Measurements from ENCODE around the gene MBD3.
A peak's percentile ranks its signal among the peaks of the same experiment; 100 is the strongest.

The MBD3 gene

DNA sequence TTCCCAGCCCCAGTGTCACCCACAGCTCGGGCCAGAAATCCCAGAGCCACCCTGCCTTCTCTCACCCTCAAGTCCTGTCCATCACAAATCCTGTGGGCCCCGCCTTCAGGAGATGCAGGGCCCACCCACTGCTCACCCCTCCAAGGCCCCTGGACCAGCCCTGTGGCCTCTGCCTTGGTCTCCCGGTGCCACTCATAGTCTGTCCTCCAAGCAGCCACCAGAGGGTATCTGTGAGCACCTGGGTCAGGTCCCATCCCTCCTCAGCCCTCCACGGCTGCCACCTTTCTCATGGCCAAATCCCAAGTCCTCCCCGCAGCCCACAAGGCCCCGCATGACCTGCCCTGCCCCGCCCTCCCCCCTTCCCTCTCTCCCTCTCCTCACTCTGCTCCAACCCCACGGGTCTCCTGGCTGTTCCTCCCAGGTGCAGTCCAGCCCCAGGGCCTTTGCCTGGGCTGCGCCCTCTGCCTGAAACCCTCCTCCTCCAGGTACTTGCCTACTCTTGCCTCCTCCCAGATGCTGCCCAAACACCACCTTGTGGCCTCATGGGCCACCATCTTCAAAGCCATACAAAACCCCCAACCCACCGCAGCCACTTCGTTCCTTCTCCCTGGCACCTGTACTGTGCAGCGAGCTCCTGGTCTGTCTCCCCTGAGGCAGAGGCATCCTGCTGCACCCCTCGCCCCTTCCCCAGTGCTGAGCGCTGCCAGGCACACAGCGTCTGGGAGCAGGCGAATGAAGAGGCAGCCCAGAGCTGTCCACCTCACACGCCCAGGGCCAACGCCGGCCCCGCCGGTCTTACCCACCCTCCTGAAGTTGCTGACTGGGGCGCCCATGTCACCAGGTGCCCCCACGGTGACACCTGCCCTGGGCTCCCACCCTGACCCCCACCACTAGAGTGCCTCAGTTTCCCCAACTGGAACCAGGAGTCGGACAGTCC is 25.8 kb upstream of the MBD3 start:
- no peak for DNase-seq

DNA sequence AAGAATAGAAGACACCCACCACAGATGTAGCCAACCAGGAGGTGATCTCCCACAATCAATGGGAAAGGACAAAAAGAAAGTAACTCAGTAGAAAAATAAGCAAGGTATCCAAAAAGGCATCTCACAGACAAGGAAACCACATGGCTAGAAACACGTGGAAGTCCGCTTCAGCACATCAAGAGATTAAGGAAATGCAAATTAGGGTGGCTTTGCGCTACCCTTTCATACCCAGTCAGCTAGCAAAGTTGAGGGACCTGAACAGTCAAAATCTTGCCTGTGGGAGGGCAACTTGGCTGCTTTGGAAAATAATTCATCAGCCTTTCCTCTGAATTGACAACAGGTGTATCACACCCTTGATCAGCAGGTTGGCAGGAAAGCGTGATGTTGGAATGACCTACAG is 24.2 kb upstream of the MBD3 start:
- DNase-seq = no peak

DNA sequence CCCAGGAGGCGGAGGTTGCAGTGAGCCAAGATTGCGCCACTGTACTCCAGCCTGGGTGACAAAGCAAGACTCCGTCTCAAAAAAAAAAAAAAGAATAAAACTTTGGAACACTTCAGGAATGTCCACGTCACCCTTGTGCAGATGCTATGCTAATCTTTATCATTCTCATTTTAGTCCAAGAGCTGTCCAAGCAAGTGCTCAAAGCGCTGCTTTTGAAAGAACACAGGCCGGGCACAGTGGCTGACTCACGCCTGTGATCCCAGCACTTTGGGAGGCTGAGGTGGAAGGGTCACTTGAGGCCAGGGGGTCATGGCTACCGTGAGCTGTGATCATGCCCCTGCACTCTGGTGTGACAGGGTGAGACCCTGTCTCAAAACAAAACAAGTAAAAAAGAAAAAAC is 23.7 kb upstream of the MBD3 start:
- no peak for DNase-seq

DNA sequence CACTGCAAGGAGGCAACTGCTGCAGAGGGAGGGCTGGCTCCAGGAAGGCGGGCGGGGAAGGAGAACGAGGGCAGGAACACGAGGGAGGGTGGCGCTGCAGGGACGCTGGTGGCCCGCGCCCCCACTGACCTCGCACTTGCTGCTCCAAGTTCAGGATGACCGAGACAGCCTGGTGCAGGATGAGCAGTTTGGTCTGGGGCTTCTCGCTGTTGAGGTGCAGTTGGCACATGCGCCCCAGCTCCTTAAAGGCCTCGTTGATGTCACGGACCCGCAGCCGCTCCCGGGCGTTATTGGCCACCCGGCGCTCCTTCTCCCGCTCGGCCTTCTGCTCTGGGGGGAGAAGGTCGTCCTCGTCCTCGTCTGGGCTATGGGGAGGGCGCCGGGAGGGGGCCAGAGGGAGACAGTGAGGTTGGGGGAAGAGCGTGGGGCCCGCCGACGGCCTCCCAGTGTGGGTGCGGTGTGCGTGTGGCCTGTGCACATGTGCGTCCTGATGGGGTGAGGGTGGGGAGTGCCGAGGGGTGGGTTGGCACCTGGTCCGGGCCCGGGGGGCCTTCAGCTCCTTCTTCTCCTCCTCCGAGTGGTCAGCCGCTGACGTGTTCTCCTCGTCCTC is 22.6 kb upstream of the MBD3 start:
- DNase-seq = no peak

DNA sequence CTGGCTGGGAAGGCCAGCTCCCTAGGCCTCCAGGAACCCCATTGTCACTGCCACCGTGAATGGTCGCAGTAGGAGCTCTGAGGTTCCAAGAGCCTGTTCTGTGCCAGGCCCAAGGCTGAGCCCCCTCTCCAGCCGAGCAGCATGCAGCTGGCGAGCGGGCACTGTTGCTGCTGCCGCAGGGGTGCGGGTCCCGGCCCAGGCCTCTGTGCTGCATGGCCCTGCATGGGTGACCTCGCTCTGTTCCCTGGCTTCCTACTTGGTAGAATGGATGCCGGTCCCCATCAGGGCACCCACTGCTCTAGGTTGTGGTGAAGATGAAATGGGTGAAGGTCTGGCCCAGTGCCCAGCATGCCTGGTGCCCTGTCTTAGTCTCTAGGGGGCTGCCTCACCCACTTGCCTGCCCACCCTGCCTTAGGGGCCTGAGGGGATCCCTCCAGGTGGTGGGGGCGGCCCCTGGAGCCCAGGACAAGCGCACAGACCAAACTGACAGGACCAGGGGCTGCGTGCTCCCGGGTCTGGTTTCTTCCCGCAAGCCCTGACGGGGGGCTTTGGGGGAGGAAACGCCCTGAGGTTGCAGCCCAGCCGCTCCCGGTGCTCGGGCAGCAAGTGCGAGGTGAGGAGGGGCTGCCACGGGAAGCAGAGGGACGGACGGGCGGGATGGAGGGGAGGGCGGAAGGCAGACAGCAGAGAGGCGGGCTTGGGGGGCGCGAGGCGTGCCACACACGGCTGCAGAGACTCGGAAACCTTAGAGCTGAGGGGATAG is 21.3 kb upstream of the MBD3 start:
- no peak for DNase-seq

DNA sequence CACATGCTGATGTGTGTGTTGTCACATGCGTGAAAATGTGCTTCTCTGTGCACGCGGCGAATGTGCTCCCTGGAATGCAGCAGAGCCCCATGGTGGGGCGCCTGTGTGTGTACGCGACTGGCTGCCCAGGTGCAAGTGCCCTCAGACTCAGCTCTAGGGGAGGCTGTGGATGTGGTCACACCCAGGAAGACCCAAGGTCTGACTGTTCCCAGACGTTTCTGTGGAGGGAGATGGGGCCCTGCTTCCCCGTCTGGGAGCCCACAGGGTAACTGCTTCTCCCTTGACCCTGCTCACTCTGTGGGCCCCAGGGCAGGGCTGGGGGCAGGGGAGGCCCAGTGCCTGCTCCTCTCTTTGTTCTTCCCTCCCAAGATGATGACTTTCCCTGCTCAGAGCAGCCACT is 20.5 kb upstream of the MBD3 start:
- DNase-seq = no peak

DNA sequence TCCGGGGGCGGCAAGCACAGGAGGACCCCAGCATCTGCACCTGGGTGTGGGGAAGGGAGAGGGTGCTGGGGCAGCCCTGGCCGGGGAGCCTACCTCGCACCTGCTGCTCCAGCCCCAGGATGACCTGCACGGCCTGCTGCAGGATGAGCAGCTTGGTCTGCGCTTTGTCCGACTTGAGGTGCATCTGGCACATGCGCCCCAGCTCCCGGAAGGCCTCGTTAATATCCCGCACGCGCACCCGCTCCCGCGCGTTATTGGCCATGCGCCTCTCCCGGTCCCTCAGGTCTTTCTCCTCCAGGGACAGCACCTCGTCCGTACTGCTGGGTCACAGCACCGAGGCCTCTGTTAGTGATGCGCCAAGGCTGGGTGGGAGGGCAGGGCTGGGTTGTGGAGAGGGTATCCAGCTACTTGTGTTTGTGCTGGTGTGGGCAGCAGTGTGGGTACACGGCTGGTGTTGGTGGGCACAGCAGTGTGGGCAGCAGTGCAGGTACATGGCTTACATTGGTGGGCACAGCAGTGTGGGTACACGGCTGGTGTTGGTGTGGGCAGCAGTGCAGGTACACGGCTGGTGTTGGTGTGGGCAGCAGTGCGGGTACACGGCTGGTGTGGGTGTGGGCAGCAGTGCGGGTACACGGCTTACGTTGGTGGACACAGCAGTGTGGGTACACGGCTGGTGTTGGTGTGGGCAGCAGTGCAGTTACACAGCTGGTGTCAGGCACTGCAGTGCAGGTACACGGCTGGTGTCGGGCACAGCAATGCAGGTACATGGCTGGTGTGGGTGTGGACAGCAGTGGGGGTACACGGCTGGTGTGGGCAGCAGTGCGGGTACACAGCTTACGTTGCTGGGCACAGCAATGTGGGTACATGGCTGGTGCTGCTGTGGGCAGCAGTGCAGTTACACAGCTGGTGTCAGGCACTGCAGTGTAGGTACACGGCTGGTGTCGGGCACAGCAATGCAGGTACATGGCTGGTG is 19.7 kb upstream of the MBD3 start:
- no peak for DNase-seq

DNA sequence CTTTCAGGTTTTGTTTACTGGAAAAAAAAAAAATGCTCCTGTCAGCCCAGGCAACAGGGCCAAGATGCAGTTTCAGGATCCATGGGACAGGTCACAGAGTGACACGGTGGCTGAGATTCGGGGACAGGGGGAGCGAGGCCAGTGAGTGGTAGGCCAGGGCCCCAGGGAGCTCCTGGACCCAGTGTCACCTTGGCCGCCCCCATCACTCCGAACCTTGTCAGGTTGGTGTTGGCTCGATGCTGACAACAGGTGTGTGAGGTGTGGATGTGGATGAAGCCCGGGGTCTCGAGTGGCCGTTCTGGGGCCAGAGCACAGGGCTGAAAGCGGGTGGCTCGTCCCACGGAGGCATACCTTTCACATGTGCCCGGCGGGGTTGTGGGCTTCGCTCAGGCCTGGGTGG is 18.7 kb upstream of the MBD3 start:
- DNase-seq = no peak

DNA sequence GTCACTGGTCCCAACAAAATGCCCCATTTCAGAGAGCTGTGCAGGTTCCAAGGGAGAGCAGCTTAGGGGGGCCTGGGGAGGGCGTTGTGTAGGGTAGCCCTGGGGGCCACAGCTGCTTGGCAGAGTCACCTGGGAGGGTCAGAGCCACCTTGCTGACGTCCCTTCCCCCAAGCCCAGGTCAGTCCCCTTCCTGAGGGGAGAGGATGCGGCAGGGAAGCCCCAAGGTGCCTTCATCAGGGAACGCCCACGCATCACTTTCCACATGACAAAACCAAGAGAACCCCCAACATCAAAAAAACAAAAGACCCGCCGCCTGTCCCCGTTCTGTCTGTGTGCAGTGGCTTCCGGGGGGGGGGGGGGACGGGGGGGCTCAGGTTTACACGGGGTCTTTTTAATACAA is 17.9 kb upstream of the MBD3 start:
- DNase-seq = no peak

DNA sequence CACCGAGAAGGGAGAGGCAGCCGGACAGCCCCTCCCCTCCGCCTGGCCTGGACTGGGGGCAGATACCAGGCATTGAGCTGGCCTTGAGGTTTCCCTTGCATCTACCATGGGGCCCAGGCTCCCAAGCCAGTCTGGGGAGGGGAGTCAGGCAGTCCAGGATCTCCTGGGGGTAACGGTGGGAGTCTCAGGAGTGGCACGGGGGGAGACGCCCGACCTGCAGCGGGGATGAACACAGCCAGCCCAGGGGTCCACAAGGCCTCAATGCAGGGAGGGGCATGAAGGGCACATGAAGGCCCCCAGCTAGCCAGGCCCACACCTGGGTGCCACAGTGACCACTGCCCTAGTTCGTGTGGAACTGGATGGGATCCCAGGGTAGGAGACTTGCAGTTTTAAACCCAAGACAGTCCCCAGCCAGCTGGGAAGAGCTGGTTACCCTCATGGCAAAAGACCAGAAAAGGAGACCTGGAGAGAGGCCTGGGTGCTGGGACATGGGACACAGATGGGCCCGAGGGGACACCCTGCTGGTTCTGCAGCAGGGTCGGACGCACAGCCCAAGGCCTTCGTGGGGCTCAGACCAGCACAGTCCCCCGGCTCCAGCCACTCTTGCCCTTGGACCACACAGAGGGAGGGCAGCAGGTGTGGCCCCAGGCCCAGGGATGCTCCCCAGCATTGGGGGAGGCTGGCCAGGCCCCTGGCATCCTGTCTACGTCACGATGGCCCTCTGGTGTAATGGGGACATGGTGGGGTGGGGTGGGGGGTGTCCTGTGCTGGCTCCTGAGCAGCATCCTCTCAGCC is 17.2 kb upstream of the MBD3 start:
- DNase-seq = no peak

DNA sequence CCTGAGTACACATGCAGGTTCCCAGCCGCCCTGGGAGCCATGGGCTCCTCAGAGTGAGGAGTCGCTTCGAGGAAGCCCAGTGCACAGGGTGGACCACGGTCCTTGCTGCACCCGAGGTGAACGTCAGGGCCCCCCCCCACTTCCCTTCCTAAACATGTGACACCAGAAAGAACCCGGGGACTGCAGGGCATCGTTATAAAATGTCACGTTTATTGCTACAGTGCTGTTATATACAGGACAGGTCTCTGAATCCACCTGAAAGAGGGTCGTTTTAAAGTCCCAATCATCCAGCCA is 16.4 kb upstream of the MBD3 start:
- no peak for DNase-seq

DNA sequence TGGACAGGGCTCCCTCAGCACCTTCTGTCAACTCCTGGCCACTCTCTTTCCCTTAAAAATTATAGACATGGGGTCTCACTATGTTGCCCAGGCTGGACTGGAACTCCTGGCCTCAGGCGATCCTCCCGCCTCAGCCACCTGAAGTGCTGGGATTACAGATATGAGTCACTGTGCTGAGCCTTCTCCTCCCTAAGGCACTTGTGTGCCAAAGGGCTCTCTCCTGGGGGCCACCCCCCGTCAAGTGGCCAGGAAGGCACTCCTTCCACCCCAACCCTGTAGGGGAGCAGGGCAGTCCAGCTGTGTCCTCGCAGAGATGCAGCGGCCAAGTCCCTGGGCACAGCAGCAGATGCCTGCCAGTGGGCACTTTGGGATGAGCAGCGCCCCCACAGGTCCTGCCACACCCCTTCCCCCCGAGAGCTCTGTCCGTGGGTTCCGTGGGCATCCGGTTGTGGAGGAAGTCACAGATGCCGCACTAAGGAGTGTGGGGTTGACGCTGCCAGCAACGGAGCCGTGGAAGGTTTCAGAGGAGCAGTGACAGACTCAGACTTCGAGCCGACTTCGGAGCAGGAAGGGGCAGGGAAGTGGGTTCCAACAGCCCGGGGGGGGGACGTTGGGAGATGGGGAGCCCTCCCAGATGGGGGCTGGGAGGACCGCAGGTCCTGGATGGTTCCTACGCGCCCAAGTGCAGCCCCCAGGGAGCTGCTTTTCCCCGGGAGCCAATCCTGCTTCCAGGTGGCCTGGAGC is 15.9 kb upstream of the MBD3 start:
- DNase-seq = no peak

DNA sequence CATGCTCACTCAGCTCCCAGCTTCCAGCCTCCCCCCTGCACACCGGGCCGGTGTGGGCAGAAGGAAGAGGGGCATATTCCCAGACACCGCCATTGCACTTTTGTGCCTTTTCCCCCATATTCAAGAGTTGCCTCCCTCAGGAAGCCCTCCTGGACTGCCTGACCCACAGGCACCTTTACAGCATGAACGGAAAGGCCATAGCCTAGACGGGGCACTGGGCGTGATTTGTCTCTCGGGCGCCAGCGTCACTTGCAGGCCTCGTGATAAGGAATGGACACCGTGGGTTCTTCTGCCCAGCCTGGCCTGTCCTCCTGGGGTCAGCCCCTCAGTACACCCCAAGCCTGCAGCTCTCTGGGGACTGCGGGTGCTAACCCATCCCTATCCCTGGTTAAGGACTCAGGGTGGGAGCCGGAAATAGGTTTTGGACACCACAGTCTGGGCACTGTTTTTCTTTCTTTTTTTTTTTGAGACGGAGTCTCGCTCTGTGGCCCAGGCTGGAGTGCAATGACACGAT is 13.5 kb upstream of the MBD3 start:
- DNase-seq = no peak

DNA sequence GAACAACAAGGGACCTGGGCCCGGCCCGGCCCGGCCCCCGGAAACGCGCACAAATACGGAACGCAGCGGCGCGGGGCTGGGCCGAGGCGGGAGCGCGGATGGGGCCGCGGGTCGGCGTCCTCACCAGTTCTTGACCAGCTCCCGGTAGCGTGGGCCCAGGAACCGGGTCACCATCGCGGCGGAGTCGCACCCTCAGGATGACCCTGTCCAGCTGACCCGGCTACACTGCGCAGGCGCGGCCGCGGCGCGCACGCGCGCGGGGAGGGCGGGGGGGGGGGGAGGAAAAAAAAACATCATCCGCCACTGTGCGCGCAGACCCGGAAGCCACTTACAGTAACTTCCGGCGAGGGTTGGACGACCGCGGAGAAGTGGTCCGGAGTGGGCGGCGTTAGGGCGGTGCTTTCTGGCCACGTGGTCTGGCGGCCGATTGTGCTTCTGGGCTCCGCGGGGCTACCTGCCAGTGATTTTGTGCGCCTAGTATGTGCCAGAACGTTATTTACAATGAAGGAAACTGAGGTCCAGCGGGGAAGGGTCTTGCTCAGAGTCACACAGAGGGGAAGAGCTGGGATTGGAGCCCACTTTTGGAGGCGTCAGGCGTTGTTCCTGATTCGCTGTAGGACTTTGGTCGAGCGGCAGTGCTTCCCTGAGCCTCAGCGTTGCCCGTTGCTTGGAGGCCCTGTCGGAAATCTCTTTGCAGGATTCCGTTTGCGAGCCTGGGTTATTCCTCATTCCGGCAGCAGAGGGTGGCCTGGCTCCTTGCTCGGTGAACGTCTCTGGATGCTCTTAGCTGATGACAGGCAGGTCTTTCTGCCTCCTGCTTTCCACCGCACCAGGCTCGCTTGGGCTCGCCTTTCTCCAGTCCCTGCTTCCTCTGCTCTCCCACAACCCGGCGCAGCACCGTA is 12.8 kb upstream of the MBD3 start, which contains the start of gene UQCR11:
Gene UQCR11, minus strand, starts transcription at position 227 of the 902 bp plus-strand sequence. Its CDS starts 53 bp downstream, at position 174.
- DNase-seq = peak; percentile 90

DNA sequence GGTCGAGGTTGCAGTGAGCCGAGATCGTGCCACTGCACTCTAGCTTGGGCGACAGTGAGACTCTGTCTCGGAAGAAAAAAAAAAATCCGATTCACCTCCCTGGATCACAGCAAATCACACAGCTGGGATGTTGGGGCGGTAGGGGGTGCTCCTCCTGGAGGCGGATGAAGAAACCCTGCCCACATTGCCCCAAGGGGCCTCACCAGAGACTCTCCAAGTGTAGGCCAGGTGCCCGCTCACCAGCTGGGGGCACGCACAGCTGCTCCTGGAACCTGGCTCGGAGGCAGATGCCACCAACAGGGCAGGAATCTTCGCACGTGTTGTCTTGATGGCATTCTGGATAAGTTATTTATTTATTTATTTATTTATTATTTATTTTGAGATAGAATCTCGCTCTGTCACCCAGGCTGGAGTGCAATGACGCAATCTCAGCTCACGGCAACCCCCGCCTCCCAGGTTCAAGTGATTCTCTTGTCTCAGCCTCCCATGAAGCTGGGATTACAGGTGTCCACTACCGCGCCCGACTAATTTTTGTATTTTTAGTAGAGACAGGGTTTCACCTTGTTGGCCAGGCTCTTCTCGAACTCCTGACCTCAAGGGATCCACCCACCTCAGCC is 9.5 kb upstream of the MBD3 start:
- DNase-seq = no peak

DNA sequence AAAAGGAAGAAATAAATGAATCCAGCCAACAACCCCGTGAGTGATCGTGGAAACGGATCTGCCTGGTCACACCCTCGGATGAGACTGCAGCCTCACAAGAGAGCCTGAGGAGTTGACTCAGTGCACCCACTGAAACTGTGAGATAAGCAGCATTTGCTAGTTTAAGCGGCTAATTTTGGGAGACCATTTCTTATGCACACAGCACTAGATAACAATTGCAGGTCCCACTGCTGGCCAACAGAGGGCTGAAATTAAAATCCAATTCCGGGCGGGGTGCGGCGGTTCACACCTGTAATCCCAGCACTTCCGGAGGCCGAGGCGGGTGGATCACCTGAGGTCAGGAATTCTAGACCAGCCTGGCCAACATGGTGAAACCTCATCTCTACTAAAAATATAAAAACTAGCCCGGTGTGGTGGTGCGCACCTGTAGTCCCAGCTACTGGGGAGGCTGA is 9.0 kb upstream of the MBD3 start:
- no peak for DNase-seq

DNA sequence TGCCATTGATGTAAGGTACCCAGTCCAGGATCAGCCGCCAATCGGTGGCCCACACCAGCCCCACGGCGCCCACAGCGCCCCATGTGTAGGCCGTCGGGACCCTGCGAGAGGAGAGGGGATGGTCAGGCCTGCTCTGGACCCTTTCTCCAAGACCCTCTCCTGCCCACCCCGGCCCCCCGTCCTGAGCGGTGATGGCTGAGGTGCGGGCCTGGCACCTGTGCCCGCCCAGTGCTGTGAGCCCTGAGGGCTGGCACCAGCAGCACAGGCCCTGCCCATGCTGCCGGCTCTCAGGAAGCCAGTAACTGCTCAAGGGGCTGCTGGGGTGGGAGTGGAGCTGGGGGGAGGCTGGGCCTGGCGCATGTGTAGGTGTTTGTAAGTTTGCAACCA is 6.8 kb upstream of the MBD3 start:
- DNase-seq = no peak

DNA sequence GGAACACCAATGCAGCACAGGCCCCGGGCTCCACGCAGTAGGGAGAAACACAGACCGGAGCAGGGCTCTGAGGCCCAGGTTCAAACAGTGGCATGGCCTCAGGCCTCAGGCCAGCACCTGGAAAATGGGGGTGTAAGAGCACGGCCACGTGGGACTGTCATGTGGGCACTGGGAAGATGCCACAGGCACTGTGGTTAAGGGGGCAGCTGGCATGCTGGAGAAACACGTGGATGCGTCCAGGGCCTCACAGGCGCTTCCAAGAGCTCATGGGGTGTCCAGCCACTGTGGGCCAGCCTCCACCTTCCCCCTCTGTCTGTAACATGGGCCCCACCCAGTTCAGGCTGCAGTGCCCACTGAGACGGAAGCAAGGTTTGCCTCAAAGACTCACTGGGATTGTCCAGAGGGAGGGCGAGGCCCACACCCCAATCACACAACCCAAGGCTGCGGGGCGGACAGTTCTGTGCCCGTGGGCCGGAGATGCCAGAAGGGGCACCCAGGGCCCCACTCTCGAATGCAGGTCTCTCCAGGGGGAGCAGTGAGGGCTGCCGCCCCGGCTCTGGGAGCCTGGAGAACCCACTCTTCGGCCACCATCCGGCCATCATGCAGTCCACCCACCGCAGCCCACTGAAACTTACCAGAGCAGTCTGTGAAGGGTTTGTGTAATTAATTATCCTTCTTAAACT is 6.3 kb upstream of the MBD3 start:
- DNase-seq = no peak

DNA sequence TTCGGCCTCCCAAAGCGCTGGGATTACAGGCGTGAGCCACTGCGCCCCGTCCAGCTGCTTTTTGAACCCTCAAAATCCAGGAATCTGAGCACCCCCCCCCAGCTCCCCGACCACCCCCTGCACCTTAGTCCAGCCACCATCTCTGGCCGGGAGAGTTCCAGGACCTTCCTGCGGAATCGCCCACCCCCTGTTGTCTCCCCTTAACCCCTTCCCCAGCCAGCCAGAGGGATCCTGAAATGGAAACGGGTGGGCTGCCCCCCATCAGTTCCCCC is 772 bp upstream of the MBD3 start:
- no peak for DNase-seq

Measured in NCI-H226 (cell line).